Stomach (tissue), 4 donors: Measurements from ENCODE around the gene PHLPP2.
"Not testable (repeated sequence)": the region's sequence is repeated elsewhere in the genome, so short reads cannot be mapped to it uniquely, and the experiment has no call there.

Source experiments
- EP300 ChIP-seq: sonication (generic); formaldehyde crosslinking; IDR thresholded peaks from one replicate; pipeline ENCODE4 v1.6.1; 2017; ENCODE audit warnings: antibody characterized with exemption
- POLR2A ChIP-seq, 4 donors: fragments of 450-650 bp; IDR thresholded peaks; one replicate each; pipeline ENCODE4 v1.6.1; 2016; ENCODE audit warnings: antibody characterized with exemption in 4 of 4, control low read depth in 2 of 4, mild to moderate bottlenecking in 1 of 4, moderate library complexity in 1 of 4
- POLR2AphosphoS5 ChIP-seq, 3 donors: sonication (generic); formaldehyde crosslinking; IDR thresholded peaks; one replicate each; pipeline ENCODE4 v1.6.1; 2016; ENCODE audit warnings: antibody characterized with exemption in 3 of 3
- TF ChIP-seq, protein P1 (sequence below), 7 experiments: fragments of 450-650 bp in 4 of 7; fragments of 200-600 bp in 3 of 7; sonication (generic) in 3 of 7; IDR thresholded peaks; one replicate each; pipeline ENCODE4 v1.5.1; 2016 to 2019; ENCODE audit warnings: antibody characterized with exemption in 7 of 7, control low read depth in 2 of 7, mild to moderate bottlenecking in 1 of 7

GRCh38 chr16:71684280-71684679 lies 40.2 kb downstream of the PHLPP2 start:
- TF ChIP-seq EP300; POLR2A (IDR thresholded peaks at IDR 0.05); POLR2AphosphoS5 (IDR thresholded peaks at IDR 0.05): not testable (repeated sequence)
- TF ChIP-seq, protein P1, sequence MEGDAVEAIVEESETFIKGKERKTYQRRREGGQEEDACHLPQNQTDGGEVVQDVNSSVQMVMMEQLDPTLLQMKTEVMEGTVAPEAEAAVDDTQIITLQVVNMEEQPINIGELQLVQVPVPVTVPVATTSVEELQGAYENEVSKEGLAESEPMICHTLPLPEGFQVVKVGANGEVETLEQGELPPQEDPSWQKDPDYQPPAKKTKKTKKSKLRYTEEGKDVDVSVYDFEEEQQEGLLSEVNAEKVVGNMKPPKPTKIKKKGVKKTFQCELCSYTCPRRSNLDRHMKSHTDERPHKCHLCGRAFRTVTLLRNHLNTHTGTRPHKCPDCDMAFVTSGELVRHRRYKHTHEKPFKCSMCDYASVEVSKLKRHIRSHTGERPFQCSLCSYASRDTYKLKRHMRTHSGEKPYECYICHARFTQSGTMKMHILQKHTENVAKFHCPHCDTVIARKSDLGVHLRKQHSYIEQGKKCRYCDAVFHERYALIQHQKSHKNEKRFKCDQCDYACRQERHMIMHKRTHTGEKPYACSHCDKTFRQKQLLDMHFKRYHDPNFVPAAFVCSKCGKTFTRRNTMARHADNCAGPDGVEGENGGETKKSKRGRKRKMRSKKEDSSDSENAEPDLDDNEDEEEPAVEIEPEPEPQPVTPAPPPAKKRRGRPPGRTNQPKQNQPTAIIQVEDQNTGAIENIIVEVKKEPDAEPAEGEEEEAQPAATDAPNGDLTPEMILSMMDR (IDR thresholded peaks at IDR 0.05): not testable (repeated sequence)
